Activated naive CD4-positive, alpha-beta T cell treated with anti-CD3 and anti-CD28 coated beads for 36 hours (primary cell): ENCODE results near the gene SNF8. TPM values are rescaled to one million over a fixed set of nuclear protein-coding genes. Genes with fewer than 3 reads are reported as not detected.

ENCODE experiments used
- CTCF ChIA-PET: fragments of 350-600 bp; sonication (Branson Sonifier 250); formaldehyde crosslinking; loops from one replicate; lab custom pipeline; 2021; ENCODE audit warnings: antibody characterized with exemption; lab: Charles Lee
- DNase-seq: peaks from one replicate; pipeline ENCODE4 v3.0.0-alpha.2; 2020
- H3K27ac Mint-ChIP-seq: one replicate; pipeline ENCODE4 v1.8.0; 2021; ENCODE audit warnings: mild to moderate bottlenecking, mixed read lengths
- H3K27me3 Mint-ChIP-seq: one replicate; pipeline ENCODE4 v1.8.0; 2021; ENCODE audit warnings: low read depth, mixed read lengths
- H3K36me3 Mint-ChIP-seq: one replicate; pipeline ENCODE4 v1.8.0; 2021; ENCODE audit warnings: low read depth, mixed read lengths
- H3K4me1 Mint-ChIP-seq: one replicate; pipeline ENCODE4 v1.8.0; 2021; ENCODE audit warnings: low read depth, mixed read lengths
- H3K4me3 Mint-ChIP-seq: one replicate; pipeline ENCODE4 v1.8.0; 2021; ENCODE audit warnings: mild to moderate bottlenecking, moderate library complexity, mixed read lengths
- H3K9me3 Mint-ChIP-seq: one replicate; pipeline ENCODE4 v1.8.0; 2021; ENCODE audit warnings: mixed read lengths
- intact Hi-C: fragments of 100-400 bp; cut with micrococcal nuclease; formaldehyde crosslinking; loops from one replicate; pipeline ENCODE4 v1.15.1; 2023
- total RNA-seq, 2 experiments: library from RNA; stranded (reverse); gene quantifications; one replicate each; pipeline ENCODE4 v1.2.3, GENCODE V29; 2021

SNF8 gene
- total RNA-seq, 2 experiments from 2014 or later, result 90.3 to 96.3 TPM

DNA sequence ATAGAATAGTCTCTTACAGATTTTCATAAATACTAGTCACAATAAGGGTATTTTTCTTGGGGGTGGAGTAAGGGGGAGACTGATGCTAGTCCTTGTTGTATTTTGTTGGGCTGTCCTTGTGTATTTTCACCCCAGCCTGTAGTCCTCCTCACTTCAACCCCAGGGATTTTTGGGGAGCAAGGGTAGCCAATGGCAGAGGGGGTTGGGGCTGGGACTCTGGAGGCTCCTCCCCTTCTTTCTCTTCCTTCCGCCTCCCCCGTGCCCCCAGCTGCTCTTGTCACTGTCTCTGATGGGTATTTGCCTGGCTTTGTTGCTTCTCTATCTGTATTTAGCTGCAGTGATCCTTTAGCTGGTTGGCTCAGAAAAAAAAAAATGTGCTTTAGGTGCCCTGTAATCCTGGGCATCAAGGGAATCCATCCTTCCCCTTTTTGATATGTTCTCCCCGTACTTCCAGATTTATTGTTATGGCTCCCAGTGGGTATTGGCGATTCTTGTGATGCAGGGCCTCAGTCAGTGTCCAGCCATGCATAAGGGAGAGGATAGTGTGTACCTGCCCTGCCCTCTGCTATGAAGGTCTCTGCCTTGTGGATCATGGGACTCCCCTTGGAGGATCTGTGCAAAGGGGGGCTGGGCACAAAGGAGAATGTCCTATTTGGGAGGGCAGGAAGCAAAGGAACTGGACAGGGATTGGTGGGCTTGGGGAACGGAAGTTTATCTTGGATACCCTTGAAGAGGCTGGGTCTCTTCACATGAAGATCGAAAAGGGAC lies 16.5 kb downstream of the SNF8 start:
- peak overlapping the region; percentile 66 for H3K27ac Mint-ChIP-seq

DNA sequence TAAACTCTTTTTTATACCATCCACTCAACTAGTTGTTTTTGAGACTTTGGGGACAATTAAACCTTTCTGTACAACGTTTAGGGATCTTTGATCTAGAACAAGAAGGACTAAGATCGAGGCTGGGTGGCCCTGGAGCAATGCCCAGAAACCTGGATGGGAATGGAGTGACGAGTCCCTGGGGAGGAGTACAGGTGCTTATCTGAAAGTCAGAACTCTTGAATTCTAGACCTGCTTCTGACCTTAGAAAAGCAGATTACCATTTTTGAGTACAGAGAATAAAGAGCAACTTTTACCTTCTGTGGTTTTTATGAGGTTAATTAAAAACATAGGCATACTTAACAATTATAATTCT lies 18.7 kb downstream of the SNF8 start:
- no peaks in the 10 kb centered on the region for H3K9me3 Mint-ChIP-seq
- no peak for DNase-seq
- no peaks in the 10 kb centered on the region for H3K27me3 Mint-ChIP-seq
- H3K27ac Mint-ChIP-seq, result peak overlapping the region; percentile 60
- no peak overlapping the region for H3K4me3 Mint-ChIP-seq
- H3K4me1 Mint-ChIP-seq, result peaks cover 3% of the 10 kb centered on the region
- CTCF ChIA-PET, result interaction anchor here (0.6 kb wide), 1 partner anchor 110 kb away, joined by 3 read pairs; no protein-coding TSS in a partner anchor
- intact Hi-C loops, result no loop called here
- peaks cover 39% of the 10 kb centered on the region for H3K36me3 Mint-ChIP-seq

More for the DNA sequence above, 16.5 kb downstream of the SNF8 start:
- no peak for DNase-seq
- no peak overlapping the region for H3K4me3 Mint-ChIP-seq
- peaks cover 3% of the 10 kb centered on the region for H3K4me1 Mint-ChIP-seq
- CTCF ChIA-PET, result interaction anchor here (0.5 kb wide), 1 partner anchor 11 kb away, joined by 3 read pairs; no protein-coding TSS in a partner anchor
- no peaks in the 10 kb centered on the region for H3K9me3 Mint-ChIP-seq
- H3K27me3 Mint-ChIP-seq, result no peaks in the 10 kb centered on the region
- intact Hi-C loops, result no loop called here
- H3K36me3 Mint-ChIP-seq, result peaks cover 42% of the 10 kb centered on the region

DNA sequence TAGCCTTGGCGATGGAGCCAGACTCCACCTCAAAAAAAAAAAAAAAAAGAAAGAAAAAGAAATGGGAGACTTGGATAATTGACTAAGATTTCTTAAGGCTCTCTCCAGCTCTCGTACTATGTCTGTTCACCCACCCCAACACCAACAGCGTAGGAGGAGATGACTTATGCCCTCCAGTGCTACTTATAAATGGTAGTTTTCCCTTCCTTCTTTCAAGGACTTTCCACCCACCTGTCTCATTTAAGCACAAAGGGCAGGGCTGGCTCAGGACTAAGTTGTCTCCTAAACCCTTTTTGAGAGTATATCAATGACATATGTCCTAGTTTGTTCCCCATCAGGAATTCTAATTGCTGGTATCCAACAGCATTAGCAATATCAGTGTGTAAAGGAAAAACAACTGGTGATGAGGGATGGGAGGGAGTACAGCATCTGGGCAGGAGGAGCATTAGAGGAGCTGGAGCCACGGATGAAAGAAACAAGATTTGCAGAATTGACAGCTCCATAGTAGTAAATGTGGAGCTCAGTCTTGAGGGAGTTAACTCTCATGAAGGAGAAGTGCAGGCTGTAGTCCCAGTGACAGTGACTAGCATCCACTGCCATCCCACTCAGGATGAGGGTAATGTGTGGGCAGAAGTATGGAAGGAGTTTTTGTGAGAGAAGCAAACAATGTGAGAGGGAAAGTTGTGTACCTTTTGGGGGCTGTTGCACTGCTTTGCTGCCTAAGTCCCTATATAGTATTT lies 19.2 kb downstream of the SNF8 start:
- Mint-ChIP-seq H3K27me3 (no peaks in the 10 kb centered on the region), H3K36me3 (peaks cover 42% of the 10 kb centered on the region), H3K4me3 (no peak overlapping the region), H3K27ac (peak overlapping the region; percentile 60), H3K4me1 (peaks cover 3% of the 10 kb centered on the region), H3K9me3 (no peaks in the 10 kb centered on the region)
- DNase-seq, result no peak
- intact Hi-C loops, result no loop called here
- CTCF ChIA-PET, result no interaction called here

DNA sequence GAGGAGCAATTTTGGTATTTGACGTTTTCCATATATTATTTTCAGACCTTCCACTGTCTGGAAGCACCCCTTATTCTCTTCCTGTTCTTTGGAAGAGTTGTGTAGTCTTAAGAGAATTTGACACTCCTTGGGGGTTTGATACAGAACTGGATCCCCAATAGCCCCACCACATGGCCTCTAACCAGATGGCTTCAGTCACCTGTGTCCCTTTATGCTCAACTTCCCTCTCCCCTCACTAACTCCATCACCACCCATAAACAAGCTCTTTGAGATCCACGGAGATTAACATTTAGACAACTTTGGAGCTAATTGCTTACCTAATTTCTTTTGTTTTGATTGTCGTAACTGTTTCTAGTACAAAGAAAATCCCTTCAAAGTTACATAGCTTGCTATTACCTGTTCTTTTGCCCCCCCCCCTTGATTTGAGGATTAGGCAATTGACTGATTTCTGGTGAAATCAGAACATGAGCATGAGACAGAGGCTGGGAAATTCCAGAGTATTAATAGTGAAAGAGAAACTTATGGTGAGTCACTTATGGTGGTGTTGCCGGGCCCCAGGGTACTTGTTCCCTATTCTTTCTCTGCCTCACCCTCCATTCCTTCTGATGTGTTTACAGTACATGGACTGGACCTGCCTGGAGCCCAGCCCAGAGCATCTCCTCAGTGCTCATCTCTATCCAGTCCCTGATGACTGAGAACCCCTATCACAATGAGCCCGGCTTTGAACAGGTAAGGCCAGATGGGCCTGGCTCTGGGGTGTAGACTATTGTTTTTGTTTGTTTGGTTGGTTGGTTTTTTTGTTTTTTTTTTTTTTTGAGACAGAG lies 29.0 kb downstream of the SNF8 start:
- DNase-seq, result peak; percentile 80
- Mint-ChIP-seq H3K4me1 (peaks cover 60% of the 10 kb centered on the region), H3K4me3 (peak overlapping the region; percentile 62), H3K27me3 (no peaks in the 10 kb centered on the region), H3K36me3 (peaks cover 38% of the 10 kb centered on the region), H3K27ac (peak overlapping the region; percentile 92), H3K9me3 (no peaks in the 10 kb centered on the region)
- CTCF ChIA-PET, result interaction anchor here (0.6 to 2.1 kb wide), 5 partner anchors 23 to 117 kb away, joined by 3 to 12 read pairs (median 4); partner anchors contain the start of gene ATP5MC1
- intact Hi-C loops, result loop anchor here (1.0 to 5.0 kb wide), 5 partner anchors 7 to 277 kb away; partner anchors contain the start of genes ATP5MC1, SNF8 and UBE2Z

DNA sequence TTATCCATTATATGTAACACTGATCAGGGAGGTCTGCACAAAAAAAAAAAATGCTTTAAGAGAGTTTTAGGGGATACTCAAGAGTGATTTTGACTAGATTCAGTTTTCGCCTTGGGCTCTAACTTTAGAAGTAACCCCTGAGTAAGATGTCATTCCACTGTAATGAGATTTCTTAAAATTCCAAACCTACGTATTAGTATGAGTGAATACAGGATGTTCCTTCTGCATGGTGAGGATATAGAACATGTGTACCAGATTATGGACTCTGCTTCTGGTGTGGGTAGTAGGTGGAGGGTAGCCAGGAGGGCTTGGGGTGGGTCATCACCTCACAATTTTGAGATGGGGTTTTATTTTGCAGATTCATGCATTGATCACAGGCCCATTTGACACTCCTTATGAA lies 32.2 kb downstream of the SNF8 start:
- H3K36me3 Mint-ChIP-seq, result peaks cover 42% of the 10 kb centered on the region
- CTCF ChIA-PET, result no interaction called here
- peaks cover 78% of the 10 kb centered on the region for H3K4me1 Mint-ChIP-seq
- H3K27ac Mint-ChIP-seq, result peak overlapping the region; percentile 89
- no peaks in the 10 kb centered on the region for H3K9me3 Mint-ChIP-seq
- intact Hi-C loops, result no loop called here
- no peak overlapping the region for H3K4me3 Mint-ChIP-seq
- DNase-seq, result no peak
- H3K27me3 Mint-ChIP-seq, result no peaks in the 10 kb centered on the region

DNA sequence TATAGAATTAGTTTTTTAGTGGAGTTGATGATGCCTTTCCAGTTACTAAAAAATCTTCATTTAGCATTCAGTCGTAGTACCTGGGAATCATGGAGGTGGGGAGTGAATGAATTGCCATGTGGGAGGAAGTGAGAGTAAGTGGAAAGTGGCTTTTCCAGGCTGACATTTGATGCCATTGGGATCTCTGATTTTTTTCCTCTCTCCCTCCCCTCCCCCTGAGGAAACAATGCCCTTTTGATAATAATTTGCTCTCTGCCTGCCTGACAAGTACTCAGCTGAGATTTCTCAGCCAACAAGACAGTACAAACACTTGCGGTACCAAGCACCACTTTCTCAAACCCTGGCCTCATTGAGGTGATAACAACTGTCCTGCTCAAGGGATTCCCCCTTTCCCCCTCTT lies 34.3 kb downstream of the SNF8 start:
- intact Hi-C loops, result no loop called here
- Mint-ChIP-seq H3K36me3 (peaks cover 36% of the 10 kb centered on the region), H3K4me1 (peaks cover 64% of the 10 kb centered on the region), H3K9me3 (no peaks in the 10 kb centered on the region), H3K27ac (peak overlapping the region; percentile 89), H3K27me3 (no peaks in the 10 kb centered on the region), H3K4me3 (peak overlapping the region; percentile 88)
- CTCF ChIA-PET, result no interaction called here
- DNase-seq, result no peak

DNA sequence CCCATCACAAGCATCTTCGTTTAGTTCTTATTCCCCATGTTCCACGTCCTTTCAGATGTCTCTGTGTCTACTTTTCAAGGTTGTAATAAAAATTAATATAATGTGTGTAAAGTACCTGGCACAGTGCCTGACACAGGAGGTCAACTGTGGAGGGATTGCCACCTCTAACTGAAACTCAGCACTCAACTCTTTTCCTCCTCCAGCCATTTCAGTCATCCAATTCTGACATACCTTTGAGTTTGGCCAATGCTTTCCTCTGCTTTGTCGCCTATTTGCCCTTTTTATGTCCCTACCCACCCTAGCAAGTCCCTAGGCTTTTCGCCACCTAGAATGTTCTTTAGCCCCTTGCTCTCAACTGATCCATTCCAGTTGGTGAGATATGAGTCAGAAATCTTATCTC lies 34.9 kb downstream of the SNF8 start:
- peak overlapping the region; percentile 89 for H3K27ac Mint-ChIP-seq
- no peak for DNase-seq
- H3K27me3 Mint-ChIP-seq, result no peaks in the 10 kb centered on the region
- H3K9me3 Mint-ChIP-seq, result no peaks in the 10 kb centered on the region
- H3K4me3 Mint-ChIP-seq, result peak overlapping the region; percentile 88
- intact Hi-C loops, result loop anchor here (2.0 kb wide), 1 partner anchor 79 kb away; the partner anchor contains the start of gene CALCOCO2
- H3K36me3 Mint-ChIP-seq, result peaks cover 36% of the 10 kb centered on the region
- H3K4me1 Mint-ChIP-seq, result peaks cover 59% of the 10 kb centered on the region
- CTCF ChIA-PET, result no interaction called here

DNA sequence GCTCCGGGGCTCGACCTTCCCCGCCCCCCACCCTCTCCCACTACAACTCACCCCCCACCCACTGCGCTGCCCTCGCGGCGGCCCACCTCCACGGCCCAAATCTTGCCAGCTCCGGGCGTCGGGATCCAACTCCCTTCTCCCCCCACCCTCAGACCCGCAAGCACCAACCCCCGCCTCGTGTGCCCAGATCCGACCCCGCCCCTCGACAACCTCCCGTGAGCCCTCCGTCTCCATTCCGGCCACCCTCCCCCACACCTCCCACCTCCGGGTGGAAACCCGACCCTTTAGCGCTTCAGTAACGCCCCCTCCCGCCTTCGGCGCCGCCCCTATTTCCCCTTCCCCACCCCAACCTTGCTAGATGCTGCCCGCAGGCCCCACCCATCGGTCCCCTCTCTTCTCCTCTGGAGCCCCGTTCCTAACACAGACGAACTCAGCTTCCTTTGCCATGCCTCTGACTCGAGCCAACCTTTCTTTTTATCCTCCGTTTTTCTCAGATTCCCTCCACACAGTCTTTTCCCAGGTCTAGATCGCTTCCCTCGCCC lies 35.7 kb downstream of the SNF8 start:
- H3K36me3 Mint-ChIP-seq, result peaks cover 29% of the 10 kb centered on the region
- intact Hi-C loops, result loop anchor here (1.0 to 2.0 kb wide), 3 partner anchors 7 to 78 kb away; partner anchors contain the start of genes ATP5MC1 and CALCOCO2
- peaks cover 51% of the 10 kb centered on the region for H3K4me1 Mint-ChIP-seq
- peak overlapping the region; percentile 89 for H3K27ac Mint-ChIP-seq
- no peaks in the 10 kb centered on the region for H3K27me3 Mint-ChIP-seq
- no peaks in the 10 kb centered on the region for H3K9me3 Mint-ChIP-seq
- CTCF ChIA-PET, result interaction anchor here (1.2 kb wide), 1 partner anchor 30 kb away, joined by 5 read pairs; no protein-coding TSS in a partner anchor
- peak overlapping the region; percentile 88 for H3K4me3 Mint-ChIP-seq
- peak; percentile 93 for DNase-seq

DNA sequence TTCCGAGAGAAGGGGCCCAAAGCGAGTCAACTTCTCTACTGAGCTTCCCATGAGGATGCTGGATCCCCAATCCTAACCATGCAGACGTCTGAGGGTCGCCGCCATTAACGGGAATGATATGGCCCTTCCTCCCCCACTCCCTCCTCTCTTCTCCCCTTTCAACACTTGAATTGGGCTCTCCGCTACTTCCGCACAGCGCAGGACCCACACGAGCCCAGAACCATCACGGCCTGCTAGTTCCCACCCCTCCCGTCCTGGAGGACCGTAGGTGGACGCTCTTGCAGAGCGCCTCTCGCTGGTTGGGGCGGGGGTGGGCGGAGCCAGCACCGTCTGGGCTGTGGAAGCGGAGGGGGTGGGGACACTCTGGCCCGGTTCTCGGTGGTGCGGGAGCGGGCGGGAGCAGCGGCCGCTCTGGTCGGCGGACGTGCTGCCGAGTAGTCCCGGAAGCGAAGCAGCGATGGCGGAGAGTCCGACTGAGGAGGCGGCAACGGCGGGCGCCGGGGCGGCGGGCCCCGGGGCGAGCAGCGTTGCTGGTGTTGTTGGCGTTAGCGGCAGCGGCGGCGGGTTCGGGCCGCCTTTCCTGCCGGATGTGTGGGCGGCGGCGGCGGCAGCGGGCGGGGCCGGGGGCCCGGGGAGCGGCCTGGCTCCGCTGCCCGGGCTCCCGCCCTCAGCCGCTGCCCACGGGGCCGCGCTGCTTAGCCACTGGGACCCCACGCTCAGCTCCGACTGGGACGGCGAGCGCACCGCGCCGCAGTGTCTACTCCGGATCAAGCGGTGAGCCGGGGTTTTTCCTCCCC lies 36.4 kb downstream of the SNF8 start, which contains the start of gene UBE2Z:
Gene UBE2Z (plus strand): TSS at position 361 of the 797 bp plus-strand sequence. CDS start 97 bp downstream, at position 458.
- CTCF ChIA-PET, result interaction anchor here (1.0 to 1.2 kb wide), 3 partner anchors 16 to 124 kb away, joined by 3 to 5 read pairs (median 3); partner anchors contain the start of gene ATP5MC1
- H3K36me3 Mint-ChIP-seq, result peaks cover 24% of the 10 kb centered on the region
- peak within 1 kb of the TSS; percentile 88 for H3K4me3 Mint-ChIP-seq

DNA sequence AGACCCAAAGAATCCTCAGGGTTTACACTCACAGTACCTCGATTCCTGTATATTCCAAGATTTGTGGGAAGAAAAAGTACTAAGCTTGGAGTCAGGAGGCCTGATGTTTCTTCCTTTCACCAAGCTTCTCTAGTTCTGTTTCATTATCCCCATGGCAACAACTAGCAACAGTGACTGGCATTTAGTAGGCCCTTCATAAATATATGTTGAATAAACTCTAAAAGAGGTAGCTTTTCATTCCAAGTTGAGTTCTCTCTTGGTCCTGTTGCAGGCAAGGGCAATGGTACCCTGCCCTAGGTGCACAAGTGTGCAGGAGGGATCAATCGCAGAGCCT lies 37.0 kb downstream of the SNF8 start:
- H3K4me1 Mint-ChIP-seq, result peaks cover 38% of the 10 kb centered on the region
- CTCF ChIA-PET, result interaction anchor here (0.6 to 1.0 kb wide), 3 partner anchors 11 to 125 kb away, joined by 3 read pairs; partner anchors contain the start of gene ATP5MC1
- no peaks in the 10 kb centered on the region for H3K9me3 Mint-ChIP-seq
- peaks cover 20% of the 10 kb centered on the region for H3K36me3 Mint-ChIP-seq
- DNase-seq, result no peak
- H3K27me3 Mint-ChIP-seq, result no peaks in the 10 kb centered on the region
- peak overlapping the region; percentile 88 for H3K4me3 Mint-ChIP-seq
- intact Hi-C loops, result loop anchor here (1.0 to 2.0 kb wide), 3 partner anchors 9 to 77 kb away; partner anchors contain the start of genes ATP5MC1 and CALCOCO2
- H3K27ac Mint-ChIP-seq, result peak overlapping the region; percentile 96

More for the DNA sequence above, 36.4 kb downstream of the SNF8 start, which contains the start of gene UBE2Z:
- H3K9me3 Mint-ChIP-seq, result no peaks in the 10 kb centered on the region
- H3K27me3 Mint-ChIP-seq, result no peaks in the 10 kb centered on the region
- peaks cover 44% of the 10 kb centered on the region for H3K4me1 Mint-ChIP-seq
- DNase-seq, result peak; percentile 93
- H3K27ac Mint-ChIP-seq, result peak within 1 kb of the TSS; percentile 96
- intact Hi-C loops, result loop anchor here (1.0 to 2.0 kb wide), 3 partner anchors 8 to 77 kb away; partner anchors contain the start of genes ATP5MC1 and CALCOCO2
